Measurements from ENCODE around the gene KLK8. TPM values are rescaled to one million over a fixed set of nuclear protein-coding genes. Genes with fewer than 3 reads are reported as not detected.

Gene KLK8
- total RNA-seq, 2 donors from 2014 or later: 1.1 TPM; not detected in 1

DNA sequence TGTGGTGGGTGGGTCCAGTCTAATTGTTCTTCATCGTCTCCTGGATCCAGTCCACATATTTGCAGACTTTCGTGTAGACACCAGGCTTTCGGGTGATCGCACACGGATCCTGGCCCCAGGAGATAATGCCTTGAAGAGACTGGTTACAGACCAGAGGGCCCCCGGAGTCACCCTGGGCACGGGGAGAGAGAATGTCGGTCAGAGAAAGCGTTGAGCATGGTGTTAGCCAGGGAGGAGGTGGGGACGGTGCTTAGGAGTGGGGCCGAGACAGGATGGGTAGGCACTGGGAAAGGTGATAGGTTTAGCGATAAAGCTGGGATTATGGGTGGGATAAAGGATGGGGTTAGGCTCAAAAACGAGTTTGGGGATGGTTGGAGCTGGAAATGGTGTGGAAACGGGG lies 21.1 kb upstream of the KLK8 start:
- H3K27me3 Mint-ChIP-seq (ENCODE audit: insufficient read depth): peaks cover 50% of the 10 kb centered on the region
- TF ChIP-seq, protein P1, sequence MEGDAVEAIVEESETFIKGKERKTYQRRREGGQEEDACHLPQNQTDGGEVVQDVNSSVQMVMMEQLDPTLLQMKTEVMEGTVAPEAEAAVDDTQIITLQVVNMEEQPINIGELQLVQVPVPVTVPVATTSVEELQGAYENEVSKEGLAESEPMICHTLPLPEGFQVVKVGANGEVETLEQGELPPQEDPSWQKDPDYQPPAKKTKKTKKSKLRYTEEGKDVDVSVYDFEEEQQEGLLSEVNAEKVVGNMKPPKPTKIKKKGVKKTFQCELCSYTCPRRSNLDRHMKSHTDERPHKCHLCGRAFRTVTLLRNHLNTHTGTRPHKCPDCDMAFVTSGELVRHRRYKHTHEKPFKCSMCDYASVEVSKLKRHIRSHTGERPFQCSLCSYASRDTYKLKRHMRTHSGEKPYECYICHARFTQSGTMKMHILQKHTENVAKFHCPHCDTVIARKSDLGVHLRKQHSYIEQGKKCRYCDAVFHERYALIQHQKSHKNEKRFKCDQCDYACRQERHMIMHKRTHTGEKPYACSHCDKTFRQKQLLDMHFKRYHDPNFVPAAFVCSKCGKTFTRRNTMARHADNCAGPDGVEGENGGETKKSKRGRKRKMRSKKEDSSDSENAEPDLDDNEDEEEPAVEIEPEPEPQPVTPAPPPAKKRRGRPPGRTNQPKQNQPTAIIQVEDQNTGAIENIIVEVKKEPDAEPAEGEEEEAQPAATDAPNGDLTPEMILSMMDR (conservative IDR thresholded peaks at IDR 0.05): no peak
- WGBS, 2 experiments (ENCODE audit: insufficient coverage in 1 of 2, insufficient read length in 1 of 2): 74 to 80% methylated on average over 7 to 14 of the region's 14 CpGs

DNA sequence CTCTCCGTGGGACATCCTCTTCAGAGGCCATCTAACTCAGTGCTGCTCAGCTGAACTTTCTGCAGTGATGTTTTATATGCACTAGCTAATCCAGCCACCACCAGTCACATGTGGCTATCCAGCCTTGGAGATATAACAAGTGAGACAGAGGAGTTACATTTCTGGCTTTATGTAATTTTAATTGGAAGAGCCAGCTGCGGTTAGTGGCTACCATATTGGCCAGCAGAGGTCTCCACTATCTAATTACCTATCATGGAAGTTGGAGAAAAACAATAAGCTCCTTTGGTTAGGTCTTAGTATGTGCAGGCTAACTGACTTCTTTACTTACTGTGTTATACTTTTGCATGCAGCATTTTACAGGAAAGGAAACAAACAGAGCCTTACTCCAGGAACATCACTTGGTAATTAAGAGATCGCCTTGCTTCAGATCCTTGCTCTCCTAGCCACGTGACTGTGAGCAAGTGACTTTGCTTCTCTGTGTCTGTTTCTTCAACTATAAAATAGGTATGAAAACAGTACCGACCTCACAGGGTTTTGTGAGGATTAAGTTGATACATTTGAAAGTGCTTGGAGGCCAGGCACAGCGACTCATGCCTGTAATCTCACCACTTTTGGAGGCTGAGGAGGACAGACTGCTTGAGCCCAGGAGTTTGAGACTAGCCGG lies 19.7 kb upstream of the KLK8 start:
- WGBS, 2 experiments (ENCODE audit: insufficient coverage in 1 of 2, insufficient read length in 1 of 2): 51 to 59% methylated on average over 6 to 7 of the region's 7 CpGs
- peaks cover 61% of the 10 kb centered on the region for H3K27me3 ChIP-seq (ENCODE audit: control insufficient read depth, insufficient read depth, low read length, poor library complexity, severe bottlenecking)
- Mint-ChIP-seq H3K4me3 (no peak overlapping the region), H3K4me1 (peaks cover 42% of the 10 kb centered on the region), H3K36me3 (ENCODE audit: low read depth) (no peaks in the 10 kb centered on the region), H3K9me3 (peaks cover 5% of the 10 kb centered on the region), H3K27me3 (ENCODE audit: insufficient read depth) (peaks cover 60% of the 10 kb centered on the region), H3K27ac (peak overlapping the region; percentile 61)
- peak; percentile 76 for DNase-seq
- H3K4me3 ChIP-seq (ENCODE audit: low read length): no peak overlapping the region
- H3K27ac ChIP-seq (ENCODE audit: low read depth, low read length): no peak overlapping the region
- H3K4me1 ChIP-seq (ENCODE audit: control insufficient read depth, insufficient read depth, low read length): peaks cover 10% of the 10 kb centered on the region
- H3K9ac ChIP-seq (ENCODE audit: extremely low read depth, low read length, poor library complexity, severe bottlenecking): no peak overlapping the region
- no peaks in the 10 kb centered on the region for H3K36me3 ChIP-seq (ENCODE audit: control insufficient read depth, insufficient read depth, low read length)
- no peaks in the 10 kb centered on the region for H3K9me3 ChIP-seq (ENCODE audit: control insufficient read depth, low read length)
- TF ChIP-seq, protein P1 (conservative IDR thresholded peaks at IDR 0.05): peak; percentile 87

More for the DNA sequence above, 21.1 kb upstream of the KLK8 start:
- Histone ChIP-seq H3K4me3 (ENCODE audit: low read length) (no peak overlapping the region), H3K9me3 (ENCODE audit: control insufficient read depth, low read length) (no peaks in the 10 kb centered on the region), H3K27me3 (ENCODE audit: control insufficient read depth, insufficient read depth, low read length, poor library complexity, severe bottlenecking) (peaks cover 48% of the 10 kb centered on the region), H3K4me1 (ENCODE audit: control insufficient read depth, insufficient read depth, low read length) (peaks cover 11% of the 10 kb centered on the region), H3K36me3 (ENCODE audit: control insufficient read depth, insufficient read depth, low read length) (no peaks in the 10 kb centered on the region), H3K27ac (ENCODE audit: low read depth, low read length) (no peak overlapping the region), H3K9ac (ENCODE audit: extremely low read depth, low read length, poor library complexity, severe bottlenecking) (no peak overlapping the region)
- DNase-seq: no peak
- H3K27ac Mint-ChIP-seq: no peak overlapping the region
- peaks cover 2% of the 10 kb centered on the region for H3K9me3 Mint-ChIP-seq
- H3K36me3 Mint-ChIP-seq (ENCODE audit: low read depth): no peaks in the 10 kb centered on the region
- H3K4me1 Mint-ChIP-seq: peaks cover 46% of the 10 kb centered on the region
- H3K4me3 Mint-ChIP-seq: no peak overlapping the region

DNA sequence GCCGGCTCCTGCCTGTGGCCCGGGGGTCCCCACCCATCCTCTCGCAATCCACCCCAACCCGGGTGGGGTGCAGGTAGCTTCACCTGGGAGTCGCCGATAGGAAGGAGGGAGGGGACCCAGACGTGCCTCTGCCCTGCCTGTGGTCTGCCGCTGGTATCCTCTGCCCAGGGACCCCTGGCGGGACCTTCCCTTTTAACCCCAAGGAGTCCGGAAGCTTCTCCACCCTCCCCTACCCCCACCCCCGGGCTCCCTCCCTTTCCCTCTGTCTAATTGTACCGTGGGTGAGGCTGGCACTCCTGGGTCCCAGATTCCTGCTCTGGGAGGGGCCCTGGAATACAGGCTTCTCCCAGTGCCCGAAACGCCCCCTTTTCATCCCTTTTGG lies 18.1 kb upstream of the KLK8 start, which contains the start of gene KLK10:
Gene KLK10, minus strand, starts transcription at position 166 of the 382 bp plus-strand sequence. CDS start 579 bp downstream, outside the sequence.
- Mint-ChIP-seq H3K27ac (no peak within 1 kb of the TSS), H3K27me3 (ENCODE audit: insufficient read depth) (peaks cover 74% of the 10 kb centered on the region), H3K4me3 (peak within 1 kb of the TSS; percentile 52), H3K9me3 (peaks cover 5% of the 10 kb centered on the region), H3K4me1 (peaks cover 30% of the 10 kb centered on the region), H3K36me3 (ENCODE audit: low read depth) (no peaks in the 10 kb centered on the region)
- peaks cover 74% of the 10 kb centered on the region for H3K27me3 ChIP-seq (ENCODE audit: control insufficient read depth, insufficient read depth, low read length, poor library complexity, severe bottlenecking)
- TF ChIP-seq, protein P1 (conservative IDR thresholded peaks at IDR 0.05): no peak
- H3K9me3 ChIP-seq (ENCODE audit: control insufficient read depth, low read length): no peaks in the 10 kb centered on the region
- DNase-seq: peak; percentile 61
- no peaks in the 10 kb centered on the region for H3K36me3 ChIP-seq (ENCODE audit: control insufficient read depth, insufficient read depth, low read length)
- H3K27ac ChIP-seq (ENCODE audit: low read depth, low read length): no peak within 1 kb of the TSS
- WGBS, 2 experiments (ENCODE audit: insufficient coverage in 1 of 2, insufficient read length in 1 of 2): 18% methylated on average over 14 of the region's 14 CpGs; no CpG with 5 or more reads in 1 of the 2 experiments
- H3K9ac ChIP-seq (ENCODE audit: extremely low read depth, low read length, poor library complexity, severe bottlenecking): no peak within 1 kb of the TSS
- H3K4me3 ChIP-seq (ENCODE audit: low read length): peak within 1 kb of the TSS; percentile 45
- no peaks in the 10 kb centered on the region for H3K4me1 ChIP-seq (ENCODE audit: control insufficient read depth, insufficient read depth, low read length)

Measured in endodermal cell (in vitro differentiated cells).